Activated CD8-positive, alpha-beta memory T cell treated with anti-CD3 and anti-CD28 coated beads, Interleukin-2, amount 50 U/mL, for 24 hours (primary cell): Measurements from ENCODE around the gene ZBTB7B.

Experiments used
- DNase-seq: peaks from one replicate; pipeline ENCODE4 v3.0.0-alpha.2; 2020; ENCODE audit errors: extremely low read depth

The ZBTB7B gene

GRCh38 chr1:155061381-155062150, 59.0 kb downstream of the ZBTB7B start:
- peak; percentile 85 for DNase-seq

- DNase-seq = no peak
These were observed 59.6 kb downstream of the ZBTB7B start for GRCh38 chr1:155062151-155062686.

GRCh38 chr1:155062702-155063411, 60.3 kb downstream of the ZBTB7B start:
- peak; percentile 37 for DNase-seq

- DNase-seq = peak; percentile 62
These were observed 61.0 kb downstream of the ZBTB7B start, which contains the start of gene EFNA4 for GRCh38 chr1:155063550-155064110. Gene EFNA4 (plus strand): TSS chr1:155063740. CDS start chr1:155063824, 84 bp downstream.

- no peak for DNase-seq
These were observed 61.7 kb downstream of the ZBTB7B start for GRCh38 chr1:155064111-155064831.

GRCh38 chr1:155064832-155065429, 62.3 kb downstream of the ZBTB7B start:
- no peak for DNase-seq

GRCh38 chr1:155066777-155067176, 64.2 kb downstream of the ZBTB7B start:
- DNase-seq = no peak
